ENCODE data around the gene PRDX4. TPM values are rescaled to one million over a fixed set of nuclear protein-coding genes. Genes with fewer than 3 reads are reported as not detected.
"Not testable (repeated sequence)": the region's sequence is repeated elsewhere in the genome, so short reads cannot be mapped to it uniquely, and the experiment has no call there.

Gene PRDX4
- total RNA-seq, 2 donors from 2014 or later = 56.0 to 102 TPM

- no peak for TF ChIP-seq CTCF (IDR thresholded peaks at IDR 0.05)
- H3K27ac ChIP-seq = no peak overlapping the region
- no peak overlapping the region for H3K9ac ChIP-seq (ENCODE audit: low read depth in 2 of 2, low read length in 2 of 2)
- H3K4me3 ChIP-seq = no peak overlapping the region
- H3K36me3 ChIP-seq = no peaks in the 10 kb centered on the region
- H3K27me3 ChIP-seq = no peaks in the 10 kb centered on the region
- no peaks in the 10 kb centered on the region for H3K9me3 ChIP-seq
- no peak for DNase-seq
- intact Hi-C loops (cut with DNase I) = no loop called here
- H3K4me1 ChIP-seq = no peaks in the 10 kb centered on the region
These were observed 11.2 kb upstream of the PRDX4 start for GRCh38 chrX:23656091-23656490.

GRCh38 chrX:23656684-23657083 lies 10.6 kb upstream of the PRDX4 start:
- Histone ChIP-seq H3K9me3 (no peaks in the 10 kb centered on the region), H3K27ac (no peak overlapping the region), H3K9ac (ENCODE audit: low read depth in 2 of 2, low read length in 2 of 2) (no peak overlapping the region), H3K4me1 (no peaks in the 10 kb centered on the region), H3K27me3 (no peaks in the 10 kb centered on the region), H3K36me3 (no peaks in the 10 kb centered on the region), H3K4me3 (no peak overlapping the region)
- no peak for DNase-seq
- intact Hi-C loops (cut with DNase I) = no loop called here
- TF ChIP-seq CTCF (IDR thresholded peaks at IDR 0.05) = no peak

GRCh38 chrX:23659339-23659738 lies 8.0 kb upstream of the PRDX4 start:
- Histone ChIP-seq H3K4me3 (no peak overlapping the region), H3K27ac (no peak overlapping the region), H3K9ac (ENCODE audit: low read depth in 2 of 2, low read length in 2 of 2) (no peak overlapping the region), H3K36me3 (no peaks in the 10 kb centered on the region), H3K9me3 (no peaks in the 10 kb centered on the region), H3K27me3 (no peaks in the 10 kb centered on the region), H3K4me1 (no peaks in the 10 kb centered on the region)
- intact Hi-C loops (cut with DNase I) = no loop called here
- TF ChIP-seq CTCF (IDR thresholded peaks at IDR 0.05) = no peak
- DNase-seq = no peak

- intact Hi-C loops (cut with DNase I); H3K36me3 ChIP-seq; H3K27me3 ChIP-seq; H3K9me3 ChIP-seq; DNase-seq; H3K9ac ChIP-seq (ENCODE audit: low read depth in 2 of 2, low read length in 2 of 2); H3K4me3 ChIP-seq; H3K4me1 ChIP-seq; H3K27ac ChIP-seq: not testable (repeated sequence)
These were observed 7.1 kb upstream of the PRDX4 start for GRCh38 chrX:23660083-23660765.

GRCh38 chrX:23660766-23661132 lies 6.5 kb upstream of the PRDX4 start:
- H3K27ac ChIP-seq = no peak overlapping the region
- H3K9ac ChIP-seq (ENCODE audit: low read depth in 2 of 2, low read length in 2 of 2) = no peak overlapping the region
- TF ChIP-seq CTCF (IDR thresholded peaks at IDR 0.05) = no peak
- no peak overlapping the region for H3K4me3 ChIP-seq
- H3K36me3 ChIP-seq = no peaks in the 10 kb centered on the region
- no peak for DNase-seq
- H3K27me3 ChIP-seq = no peaks in the 10 kb centered on the region
- no peaks in the 10 kb centered on the region for H3K4me1 ChIP-seq
- intact Hi-C loops (cut with DNase I) = no loop called here
- H3K9me3 ChIP-seq = no peaks in the 10 kb centered on the region

GRCh38 chrX:23661671-23662070 lies 5.6 kb upstream of the PRDX4 start:
- H3K9me3 ChIP-seq = no peaks in the 10 kb centered on the region
- H3K9ac ChIP-seq (ENCODE audit: low read depth in 2 of 2, low read length in 2 of 2) = no peak overlapping the region
- no peaks in the 10 kb centered on the region for H3K27me3 ChIP-seq
- no peaks in the 10 kb centered on the region for H3K36me3 ChIP-seq
- no peak for DNase-seq
- no peak overlapping the region for H3K27ac ChIP-seq
- H3K4me1 ChIP-seq = no peaks in the 10 kb centered on the region
- TF ChIP-seq CTCF (IDR thresholded peaks at IDR 0.05) = no peak
- intact Hi-C loops (cut with DNase I) = no loop called here
- no peak overlapping the region for H3K4me3 ChIP-seq

Measured in colonic mucosa (tissue), 4 donors.